Measurements from ENCODE around the gene KRTAP2-4.
"Not testable (repeated sequence)": the region's sequence is repeated elsewhere in the genome, so short reads cannot be mapped to it uniquely, and the experiment has no call there.

The KRTAP2-4 gene

DNA sequence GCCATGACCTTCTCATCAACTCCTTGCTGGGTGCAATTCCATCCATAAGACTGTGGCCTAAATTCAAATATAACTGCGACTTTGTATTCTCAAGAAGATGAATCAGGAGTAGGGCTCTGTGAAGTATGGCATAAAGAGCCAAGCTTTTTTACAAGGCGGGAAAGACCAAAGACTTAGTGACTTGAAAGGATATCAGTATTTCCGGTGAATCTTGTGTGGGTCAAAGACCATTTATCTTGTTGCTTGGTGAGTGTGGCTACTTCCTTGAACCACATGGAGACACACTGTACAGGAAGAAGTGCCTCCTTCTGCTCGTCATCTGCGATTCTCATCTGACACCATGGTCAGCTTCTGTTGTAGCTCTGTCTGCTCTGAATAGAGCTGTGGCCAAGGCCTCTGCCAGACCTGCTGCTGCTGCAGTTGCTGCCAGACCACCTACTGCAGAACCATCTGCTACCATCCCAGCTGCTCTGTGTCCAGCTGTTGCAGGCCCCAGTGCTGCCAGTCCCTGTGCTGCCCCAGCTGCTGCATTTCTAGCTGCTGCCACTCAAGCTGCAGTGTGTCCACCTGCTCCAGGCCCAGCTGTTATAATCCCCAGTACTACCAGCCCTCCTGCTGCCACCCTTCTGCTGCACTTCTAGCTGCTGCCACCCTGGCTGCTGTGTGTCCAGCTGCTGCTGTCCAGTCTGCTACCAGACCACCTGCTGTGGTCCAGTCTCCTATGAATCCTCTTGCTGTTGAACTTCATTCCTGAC, 6.1 kb upstream of the KRTAP2-4 start:
- DNase-seq (ENCODE audit: low spot score), result no peak
- TF ChIP-seq, protein P1, sequence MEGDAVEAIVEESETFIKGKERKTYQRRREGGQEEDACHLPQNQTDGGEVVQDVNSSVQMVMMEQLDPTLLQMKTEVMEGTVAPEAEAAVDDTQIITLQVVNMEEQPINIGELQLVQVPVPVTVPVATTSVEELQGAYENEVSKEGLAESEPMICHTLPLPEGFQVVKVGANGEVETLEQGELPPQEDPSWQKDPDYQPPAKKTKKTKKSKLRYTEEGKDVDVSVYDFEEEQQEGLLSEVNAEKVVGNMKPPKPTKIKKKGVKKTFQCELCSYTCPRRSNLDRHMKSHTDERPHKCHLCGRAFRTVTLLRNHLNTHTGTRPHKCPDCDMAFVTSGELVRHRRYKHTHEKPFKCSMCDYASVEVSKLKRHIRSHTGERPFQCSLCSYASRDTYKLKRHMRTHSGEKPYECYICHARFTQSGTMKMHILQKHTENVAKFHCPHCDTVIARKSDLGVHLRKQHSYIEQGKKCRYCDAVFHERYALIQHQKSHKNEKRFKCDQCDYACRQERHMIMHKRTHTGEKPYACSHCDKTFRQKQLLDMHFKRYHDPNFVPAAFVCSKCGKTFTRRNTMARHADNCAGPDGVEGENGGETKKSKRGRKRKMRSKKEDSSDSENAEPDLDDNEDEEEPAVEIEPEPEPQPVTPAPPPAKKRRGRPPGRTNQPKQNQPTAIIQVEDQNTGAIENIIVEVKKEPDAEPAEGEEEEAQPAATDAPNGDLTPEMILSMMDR (IDR thresholded peaks at IDR 0.05; ENCODE audit: extremely low read depth, missing control alignments), result no peak

- DNase-seq (ENCODE audit: low spot score), result no peak
- TF ChIP-seq, protein P1 (IDR thresholded peaks at IDR 0.05; ENCODE audit: extremely low read depth, missing control alignments), result no peak
These were observed 3.4 kb upstream of the KRTAP2-4 start for GRCh38 chr17:41069031-41069430.

GRCh38 chr17:41067281-41067680, 1.6 kb upstream of the KRTAP2-4 start:
- TF ChIP-seq, protein P1 (IDR thresholded peaks at IDR 0.05; ENCODE audit: extremely low read depth, missing control alignments), result no peak
- DNase-seq (ENCODE audit: low spot score), result no peak

- not testable (repeated sequence) for DNase-seq (ENCODE audit: low spot score)
These were observed 526 bp downstream of the KRTAP2-4 start for GRCh38 chr17:41065016-41065689.

DNA sequence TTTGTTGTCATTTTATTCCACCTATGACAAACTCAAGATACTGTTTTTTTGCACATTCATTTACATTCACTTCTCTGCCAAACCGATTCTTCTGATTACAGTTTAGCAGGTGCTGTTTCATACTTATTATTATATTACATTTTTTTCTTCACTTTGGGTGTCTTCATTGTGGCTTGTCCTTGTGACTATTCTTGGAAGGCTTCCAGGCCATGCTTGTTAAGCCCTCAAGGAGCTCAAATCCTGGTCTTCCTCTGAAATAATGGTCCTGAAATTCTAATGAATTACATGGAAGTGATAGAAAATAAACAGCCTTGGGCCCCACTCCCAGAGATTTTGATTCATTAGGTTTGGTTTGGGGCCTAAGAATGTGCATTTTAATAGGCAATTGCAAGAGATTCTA, 1.4 kb downstream of the KRTAP2-4 start:
- TF ChIP-seq, protein P1 (IDR thresholded peaks at IDR 0.05; ENCODE audit: extremely low read depth, missing control alignments), result no peak
- no peak for DNase-seq (ENCODE audit: low spot score)

- DNase-seq (ENCODE audit: low spot score), result no peak
- TF ChIP-seq, protein P1 (IDR thresholded peaks at IDR 0.05; ENCODE audit: extremely low read depth, missing control alignments), result no peak
These were observed 2.2 kb downstream of the KRTAP2-4 start for GRCh38 chr17:41063449-41063848.

GRCh38 chr17:41061964-41062363, 3.7 kb downstream of the KRTAP2-4 start:
- DNase-seq (ENCODE audit: low spot score), result no peak
- TF ChIP-seq, protein P1 (IDR thresholded peaks at IDR 0.05; ENCODE audit: extremely low read depth, missing control alignments), result no peak

Data from GM20000 (cell line).